ENCODE data around the gene STARD3. TPM values are rescaled to one million over a fixed set of nuclear protein-coding genes. Genes with fewer than 3 reads are reported as not detected.
"Not testable (repeated sequence)": the region's sequence is repeated elsewhere in the genome, so short reads cannot be mapped to it uniquely, and the experiment has no call there.

Gene STARD3
- total RNA-seq = 76.6 TPM
- long read RNA-seq, transcript STARD3-201 (15 exons, 2,132 nt) = major isoform, 81 of 180 reads
- long read RNA-seq, partial matches to known transcripts = 46 of 180 reads
- long read RNA-seq, other reads (novel, unspliced or antisense) = 48 of 180 reads

GRCh38 chr17:39636927-39637736, at the start of gene STARD3:
STARD3 (plus strand) TSS chr17:39637144; CDS start chr17:39653532, 16,388 bp downstream.
- Histone ChIP-seq H3K27me3 (ENCODE audit: low read depth) (peaks cover 2% of the 10 kb centered on the region), H3K27ac (peak within 1 kb of the TSS; percentile 89), H3K4me1 (peaks cover 61% of the 10 kb centered on the region), H3K4me3 (peak within 1 kb of the TSS; percentile 71), H3K36me3 (no peaks in the 10 kb centered on the region), H3K9me3 (no peaks in the 10 kb centered on the region)
- ATAC-seq (peak; percentile 93 to 95), DNase-seq (peak; percentile 97)
- intact Hi-C loops (cut with DNase I) = no loop called here
- TF ChIP-seq CTCF (IDR thresholded peaks at IDR 0.05) = peak; percentile 24

GRCh38 chr17:39590180-39590579, 46.8 kb upstream of the STARD3 start:
- DNase-seq; H3K4me1 ChIP-seq; H3K9me3 ChIP-seq; ATAC-seq; H3K27ac ChIP-seq; intact Hi-C loops (cut with DNase I); H3K4me3 ChIP-seq; H3K36me3 ChIP-seq: not testable (repeated sequence)
- H3K27me3 ChIP-seq (ENCODE audit: low read depth) = peaks cover 14% of the 10 kb centered on the region

- ATAC-seq = peak; percentile 52 to 63
Observed at GRCh38 chr17:39591958-39592954, 44.7 kb upstream of the STARD3 start.

GRCh38 chr17:39593371-39593770, 43.6 kb upstream of the STARD3 start:
- Histone ChIP-seq H3K27ac (no peak overlapping the region), H3K4me3 (no peak overlapping the region), H3K36me3 (no peaks in the 10 kb centered on the region), H3K27me3 (ENCODE audit: low read depth) (peaks cover 46% of the 10 kb centered on the region), H3K9me3 (no peaks in the 10 kb centered on the region), H3K4me1 (peaks cover 6% of the 10 kb centered on the region)
- DNase-seq = no peak
- TF ChIP-seq CTCF (IDR thresholded peaks at IDR 0.05) = no peak
- intact Hi-C loops (cut with DNase I) = no loop called here
- ATAC-seq = no peak

More at GRCh38 chr17:39591958-39592954, 44.7 kb upstream of the STARD3 start:
- H3K27ac ChIP-seq = no peak overlapping the region
- no peak for DNase-seq
- intact Hi-C loops (cut with DNase I) = no loop called here
- no peaks in the 10 kb centered on the region for H3K9me3 ChIP-seq
- TF ChIP-seq CTCF (IDR thresholded peaks at IDR 0.05) = no peak
- H3K4me3 ChIP-seq = no peak overlapping the region
- H3K36me3 ChIP-seq = no peaks in the 10 kb centered on the region
- H3K4me1 ChIP-seq = no peaks in the 10 kb centered on the region
- peaks cover 35% of the 10 kb centered on the region for H3K27me3 ChIP-seq (ENCODE audit: low read depth)

GRCh38 chr17:39595294-39595693, 41.6 kb upstream of the STARD3 start:
- Histone ChIP-seq H3K36me3 (no peaks in the 10 kb centered on the region), H3K4me3 (no peak overlapping the region), H3K27ac (no peak overlapping the region), H3K27me3 (ENCODE audit: low read depth) (peaks cover 65% of the 10 kb centered on the region), H3K4me1 (peaks cover 23% of the 10 kb centered on the region), H3K9me3 (no peaks in the 10 kb centered on the region)
- intact Hi-C loops (cut with DNase I) = no loop called here
- TF ChIP-seq CTCF (IDR thresholded peaks at IDR 0.05) = no peak
- ATAC-seq (no peak), DNase-seq (no peak)

Data from lower lobe of right lung (tissue), 2 donors.